ENCODE measurements around the gene TINAG.

The TINAG gene

GRCh38 chr6:54308289-54308985 is at the start of gene TINAG:
Gene TINAG, plus strand, starts transcription at chr6:54308441. Its CDS starts 110 bp downstream, at chr6:54308551.
- no peak within 1 kb of the TSS for H3K4me3 ChIP-seq (ENCODE audit: low read length)
- no peaks in the 10 kb centered on the region for H3K9me3 ChIP-seq (ENCODE audit: control insufficient read depth, low read length)
- H3K36me3 ChIP-seq (ENCODE audit: control insufficient read depth, insufficient read depth, low read length): no peaks in the 10 kb centered on the region
- H3K9ac ChIP-seq (ENCODE audit: low read length): no peak within 1 kb of the TSS
- no peaks in the 10 kb centered on the region for H3K27me3 ChIP-seq (ENCODE audit: control insufficient read depth, insufficient read depth, low read length)
- H3K4me1 ChIP-seq (ENCODE audit: control insufficient read depth, insufficient read depth, low read length): no peaks in the 10 kb centered on the region

GRCh38 chr6:54260025-54260424 is 48.2 kb upstream of the TINAG start:
- Histone ChIP-seq H3K36me3 (ENCODE audit: control insufficient read depth, insufficient read depth, low read length) (no peaks in the 10 kb centered on the region), H3K4me3 (ENCODE audit: low read length) (no peak overlapping the region), H3K27me3 (ENCODE audit: control insufficient read depth, insufficient read depth, low read length) (no peaks in the 10 kb centered on the region), H3K4me1 (ENCODE audit: control insufficient read depth, insufficient read depth, low read length) (no peaks in the 10 kb centered on the region), H3K9ac (ENCODE audit: low read length) (no peak overlapping the region), H3K9me3 (ENCODE audit: control insufficient read depth, low read length) (no peaks in the 10 kb centered on the region)

GRCh38 chr6:54262499-54262898 is 45.7 kb upstream of the TINAG start:
- H3K27me3 ChIP-seq (ENCODE audit: control insufficient read depth, insufficient read depth, low read length): no peaks in the 10 kb centered on the region
- H3K36me3 ChIP-seq (ENCODE audit: control insufficient read depth, insufficient read depth, low read length): no peaks in the 10 kb centered on the region
- H3K4me3 ChIP-seq (ENCODE audit: low read length): no peak overlapping the region
- H3K9ac ChIP-seq (ENCODE audit: low read length): no peak overlapping the region
- H3K4me1 ChIP-seq (ENCODE audit: control insufficient read depth, insufficient read depth, low read length): no peaks in the 10 kb centered on the region
- no peaks in the 10 kb centered on the region for H3K9me3 ChIP-seq (ENCODE audit: control insufficient read depth, low read length)

- H3K4me1 ChIP-seq (ENCODE audit: control insufficient read depth, insufficient read depth, low read length): no peaks in the 10 kb centered on the region
- H3K9ac ChIP-seq (ENCODE audit: low read length): no peak overlapping the region
- H3K4me3 ChIP-seq (ENCODE audit: low read length): no peak overlapping the region
- H3K36me3 ChIP-seq (ENCODE audit: control insufficient read depth, insufficient read depth, low read length): no peaks in the 10 kb centered on the region
- no peaks in the 10 kb centered on the region for H3K27me3 ChIP-seq (ENCODE audit: control insufficient read depth, insufficient read depth, low read length)
- no peaks in the 10 kb centered on the region for H3K9me3 ChIP-seq (ENCODE audit: control insufficient read depth, low read length)
These were observed 45.3 kb upstream of the TINAG start for GRCh38 chr6:54262971-54263370.

GRCh38 chr6:54264581-54265272 is 43.5 kb upstream of the TINAG start:
- Histone ChIP-seq H3K9me3 (ENCODE audit: control insufficient read depth, low read length) (no peaks in the 10 kb centered on the region), H3K4me3 (ENCODE audit: low read length) (no peak overlapping the region), H3K27me3 (ENCODE audit: control insufficient read depth, insufficient read depth, low read length) (no peaks in the 10 kb centered on the region), H3K4me1 (ENCODE audit: control insufficient read depth, insufficient read depth, low read length) (no peaks in the 10 kb centered on the region), H3K9ac (ENCODE audit: low read length) (no peak overlapping the region), H3K36me3 (ENCODE audit: control insufficient read depth, insufficient read depth, low read length) (no peaks in the 10 kb centered on the region)

- Histone ChIP-seq H3K9ac (ENCODE audit: low read length) (no peak overlapping the region), H3K36me3 (ENCODE audit: control insufficient read depth, insufficient read depth, low read length) (no peaks in the 10 kb centered on the region), H3K4me1 (ENCODE audit: control insufficient read depth, insufficient read depth, low read length) (no peaks in the 10 kb centered on the region), H3K9me3 (ENCODE audit: control insufficient read depth, low read length) (no peaks in the 10 kb centered on the region), H3K4me3 (ENCODE audit: low read length) (no peak overlapping the region), H3K27me3 (ENCODE audit: control insufficient read depth, insufficient read depth, low read length) (no peaks in the 10 kb centered on the region)
These were observed 41.8 kb upstream of the TINAG start for GRCh38 chr6:54266400-54266923.

- no peaks in the 10 kb centered on the region for H3K27me3 ChIP-seq (ENCODE audit: control insufficient read depth, insufficient read depth, low read length)
- H3K9ac ChIP-seq (ENCODE audit: low read length): no peak overlapping the region
- H3K4me3 ChIP-seq (ENCODE audit: low read length): no peak overlapping the region
- H3K4me1 ChIP-seq (ENCODE audit: control insufficient read depth, insufficient read depth, low read length): no peaks in the 10 kb centered on the region
- H3K36me3 ChIP-seq (ENCODE audit: control insufficient read depth, insufficient read depth, low read length): no peaks in the 10 kb centered on the region
- H3K9me3 ChIP-seq (ENCODE audit: control insufficient read depth, low read length): no peaks in the 10 kb centered on the region
These were observed 40.4 kb upstream of the TINAG start for GRCh38 chr6:54267798-54268197.

- no peak overlapping the region for H3K9ac ChIP-seq (ENCODE audit: low read length)
- no peaks in the 10 kb centered on the region for H3K9me3 ChIP-seq (ENCODE audit: control insufficient read depth, low read length)
- H3K4me1 ChIP-seq (ENCODE audit: control insufficient read depth, insufficient read depth, low read length): no peaks in the 10 kb centered on the region
- no peaks in the 10 kb centered on the region for H3K27me3 ChIP-seq (ENCODE audit: control insufficient read depth, insufficient read depth, low read length)
- no peak overlapping the region for H3K4me3 ChIP-seq (ENCODE audit: low read length)
- no peaks in the 10 kb centered on the region for H3K36me3 ChIP-seq (ENCODE audit: control insufficient read depth, insufficient read depth, low read length)
These were observed 34.9 kb upstream of the TINAG start for GRCh38 chr6:54273214-54273820.

GRCh38 chr6:54274383-54274782 is 33.9 kb upstream of the TINAG start:
- Histone ChIP-seq H3K27me3 (ENCODE audit: control insufficient read depth, insufficient read depth, low read length) (no peaks in the 10 kb centered on the region), H3K4me1 (ENCODE audit: control insufficient read depth, insufficient read depth, low read length) (no peaks in the 10 kb centered on the region), H3K36me3 (ENCODE audit: control insufficient read depth, insufficient read depth, low read length) (no peaks in the 10 kb centered on the region), H3K4me3 (ENCODE audit: low read length) (no peak overlapping the region), H3K9ac (ENCODE audit: low read length) (no peak overlapping the region), H3K9me3 (ENCODE audit: control insufficient read depth, low read length) (no peaks in the 10 kb centered on the region)

- no peaks in the 10 kb centered on the region for H3K4me1 ChIP-seq (ENCODE audit: control insufficient read depth, insufficient read depth, low read length)
- H3K27me3 ChIP-seq (ENCODE audit: control insufficient read depth, insufficient read depth, low read length): no peaks in the 10 kb centered on the region
- no peaks in the 10 kb centered on the region for H3K9me3 ChIP-seq (ENCODE audit: control insufficient read depth, low read length)
- H3K4me3 ChIP-seq (ENCODE audit: low read length): no peak overlapping the region
- no peaks in the 10 kb centered on the region for H3K36me3 ChIP-seq (ENCODE audit: control insufficient read depth, insufficient read depth, low read length)
- no peak overlapping the region for H3K9ac ChIP-seq (ENCODE audit: low read length)
These were observed 26.1 kb upstream of the TINAG start for GRCh38 chr6:54282186-54282585.

GRCh38 chr6:54284161-54284860 is 23.9 kb upstream of the TINAG start:
- H3K27me3 ChIP-seq (ENCODE audit: control insufficient read depth, insufficient read depth, low read length): no peaks in the 10 kb centered on the region
- no peak overlapping the region for H3K9ac ChIP-seq (ENCODE audit: low read length)
- H3K4me3 ChIP-seq (ENCODE audit: low read length): no peak overlapping the region
- no peaks in the 10 kb centered on the region for H3K9me3 ChIP-seq (ENCODE audit: control insufficient read depth, low read length)
- no peaks in the 10 kb centered on the region for H3K36me3 ChIP-seq (ENCODE audit: control insufficient read depth, insufficient read depth, low read length)
- no peaks in the 10 kb centered on the region for H3K4me1 ChIP-seq (ENCODE audit: control insufficient read depth, insufficient read depth, low read length)

- no peak overlapping the region for H3K9ac ChIP-seq (ENCODE audit: low read length)
- H3K27me3 ChIP-seq (ENCODE audit: control insufficient read depth, insufficient read depth, low read length): no peaks in the 10 kb centered on the region
- H3K4me3 ChIP-seq (ENCODE audit: low read length): no peak overlapping the region
- no peaks in the 10 kb centered on the region for H3K9me3 ChIP-seq (ENCODE audit: control insufficient read depth, low read length)
- H3K36me3 ChIP-seq (ENCODE audit: control insufficient read depth, insufficient read depth, low read length): no peaks in the 10 kb centered on the region
- no peaks in the 10 kb centered on the region for H3K4me1 ChIP-seq (ENCODE audit: control insufficient read depth, insufficient read depth, low read length)
These were observed 22.6 kb upstream of the TINAG start for GRCh38 chr6:54285595-54285994.

All from mucosa of stomach (tissue), 1 donor.